ENCODE data around the gene ECI1.

GRCh38 chr16:2242598-2242997 lies 8.8 kb downstream of the ECI1 start:
- TF ChIP-seq ZSCAN31 (CRISPR knock-in tag; IDR thresholded peaks at IDR 0.05; ENCODE audit: low read depth) (no peak), ELF1 (CRISPR knock-in tag; IDR thresholded peaks at IDR 0.05) (no peak), EZH2 (conservative IDR thresholded peaks at IDR 0.05; ENCODE audit: low read depth, low read length) (no peak), SIN3B (IDR thresholded peaks at IDR 0.05; ENCODE audit: low read length) (no peak), ZBTB4 (CRISPR knock-in tag; IDR thresholded peaks at IDR 0.05; ENCODE audit: borderline replicate concordance) (no peak), TAF1 (CRISPR knock-in tag; IDR thresholded peaks at IDR 0.05) (no peak), ZNF501 (CRISPR knock-in tag; IDR thresholded peaks at IDR 0.05) (no peak), MAX (IDR thresholded peaks at IDR 0.05) (no peak), CREB3 (CRISPR knock-in tag; IDR thresholded peaks at IDR 0.05) (no peak)
- TF ChIP-seq, protein P1, sequence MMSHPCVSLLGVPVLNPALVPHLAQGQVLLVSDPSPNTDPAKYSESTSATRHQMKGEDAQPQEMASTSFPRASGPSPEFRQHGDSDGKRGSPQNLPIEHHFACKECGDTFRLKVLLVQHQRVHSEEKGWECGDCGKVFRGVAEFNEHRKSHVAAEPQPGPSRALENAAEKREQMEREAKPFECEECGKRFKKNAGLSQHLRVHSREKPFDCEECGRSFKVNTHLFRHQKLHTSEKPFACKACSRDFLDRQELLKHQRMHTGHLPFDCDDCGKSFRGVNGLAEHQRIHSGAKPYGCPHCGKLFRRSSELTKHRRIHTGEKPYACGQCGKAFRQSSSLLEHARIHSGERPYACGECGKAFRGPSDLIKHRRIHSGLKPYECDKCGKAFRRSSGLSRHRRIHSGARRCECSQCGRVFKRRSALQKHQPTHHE (CRISPR knock-in tag; IDR thresholded peaks at IDR 0.05; ENCODE audit: borderline replicate concordance) = no peak
- TF ChIP-seq, protein P2, sequence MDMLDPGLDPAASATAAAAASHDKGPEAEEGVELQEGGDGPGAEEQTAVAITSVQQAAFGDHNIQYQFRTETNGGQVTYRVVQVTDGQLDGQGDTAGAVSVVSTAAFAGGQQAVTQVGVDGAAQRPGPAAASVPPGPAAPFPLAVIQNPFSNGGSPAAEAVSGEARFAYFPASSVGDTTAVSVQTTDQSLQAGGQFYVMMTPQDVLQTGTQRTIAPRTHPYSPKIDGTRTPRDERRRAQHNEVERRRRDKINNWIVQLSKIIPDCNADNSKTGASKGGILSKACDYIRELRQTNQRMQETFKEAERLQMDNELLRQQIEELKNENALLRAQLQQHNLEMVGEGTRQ (IDR thresholded peaks at IDR 0.05; ENCODE audit: low read depth, low read length) = no peak
- TF ChIP-seq, protein P2 (CRISPR knock-in tag; IDR thresholded peaks at IDR 0.05; ENCODE audit: borderline replicate concordance) = no peak

Measured in HepG2 (cell line).